NB4 (cell line): ENCODE measurements around the gene OVCA2.
A peak's percentile ranks its signal among the peaks of the same experiment; 100 is the strongest.

Experiments
- DNase-seq: peaks from one replicate; pipeline ENCODE4 v3.0.0; 2010; ENCODE audit warnings: low read depth
- H3K4me3 ChIP-seq: one replicate; pipeline ENCODE4 v1.5.1; 2011; ENCODE audit warnings: mild to moderate bottlenecking, low read depth, low read length, moderate library complexity
- CTCF ChIP-seq: IDR thresholded peaks from one replicate; pipeline ENCODE4 v1.5.1; 2012; ENCODE audit warnings: low read depth, low read length
- MAX ChIP-seq: IDR thresholded peaks from 2 replicates; pipeline ENCODE4 v1.6.1; 2011; ENCODE audit warnings: low read depth, low read length
- MYC ChIP-seq: IDR thresholded peaks from 2 replicates; pipeline ENCODE4 v1.6.1; 2011; ENCODE audit warnings: low read depth, low read length
- POLR2A ChIP-seq: IDR thresholded peaks from 2 replicates; pipeline ENCODE4 v1.6.1; 2011; ENCODE audit warnings: mild to moderate bottlenecking; ENCODE audit not compliant: insufficient read length; ENCODE audit errors: extremely low read depth

Gene OVCA2

GRCh38 chr17:2028234-2028614 is 13.6 kb upstream of the OVCA2 start:
- no peak overlapping the region for H3K4me3 ChIP-seq
- DNase-seq, result no peak
- TF ChIP-seq MYC, result no peak
- no peak for TF ChIP-seq MAX
- no peak for TF ChIP-seq POLR2A

- TF ChIP-seq CTCF (no peak), MAX (no peak), MYC (no peak)
- no peak for DNase-seq
Measured at GRCh38 chr17:2028737-2029136, 13.1 kb upstream of the OVCA2 start.

GRCh38 chr17:2029911-2030778 is 11.7 kb upstream of the OVCA2 start, which contains the start of gene DPH1:
Gene DPH1, plus strand, starts transcription at chr17:2030153. Its CDS starts 17 bp downstream, at chr17:2030170.
- DNase-seq, result peak; percentile 79

More at GRCh38 chr17:2028737-2029136, 13.1 kb upstream of the OVCA2 start:
- no peak overlapping the region for H3K4me3 ChIP-seq

GRCh38 chr17:2030779-2031163 is 11.1 kb upstream of the OVCA2 start:
- TF ChIP-seq MYC (peak; percentile 48; the same call in 1 of the 2 replicates), CTCF (peak; percentile 49), POLR2A (no peak)
- DNase-seq, result peak; percentile 85
- H3K4me3 ChIP-seq, result peak overlapping the region; percentile 79

More at GRCh38 chr17:2029911-2030778, 11.7 kb upstream of the OVCA2 start, which contains the start of gene DPH1:
- TF ChIP-seq MYC (peak; percentile 97), CTCF (no peak), MAX (peak; percentile 92), POLR2A (peak; percentile 55)
- H3K4me3 ChIP-seq, result peak within 1 kb of the TSS; percentile 79

- TF ChIP-seq POLR2A, result no peak
- TF ChIP-seq CTCF, result no peak
- TF ChIP-seq MAX, result no peak
- no peak for TF ChIP-seq MYC
- H3K4me3 ChIP-seq, result no peak overlapping the region
- no peak for DNase-seq
Measured at GRCh38 chr17:2033153-2033552, 8.7 kb upstream of the OVCA2 start.

- peak; percentile 41 for DNase-seq
- H3K4me3 ChIP-seq, result no peak overlapping the region
- TF ChIP-seq MYC (no peak), POLR2A (no peak), MAX (no peak), CTCF (no peak)
Measured at GRCh38 chr17:2034157-2034556, 7.7 kb upstream of the OVCA2 start.
